Midbrain (tissue), 1 donor: ENCODE results near the gene PCMT1.
"Not testable (repeated sequence)": the region's sequence is repeated elsewhere in the genome, so short reads cannot be mapped to it uniquely, and the experiment has no call there.

Experiments used
- DNase-seq: peaks from one replicate; lab custom pipeline; 2025; lab: John Stamatoyannopoulos, UW

The PCMT1 gene

DNA sequence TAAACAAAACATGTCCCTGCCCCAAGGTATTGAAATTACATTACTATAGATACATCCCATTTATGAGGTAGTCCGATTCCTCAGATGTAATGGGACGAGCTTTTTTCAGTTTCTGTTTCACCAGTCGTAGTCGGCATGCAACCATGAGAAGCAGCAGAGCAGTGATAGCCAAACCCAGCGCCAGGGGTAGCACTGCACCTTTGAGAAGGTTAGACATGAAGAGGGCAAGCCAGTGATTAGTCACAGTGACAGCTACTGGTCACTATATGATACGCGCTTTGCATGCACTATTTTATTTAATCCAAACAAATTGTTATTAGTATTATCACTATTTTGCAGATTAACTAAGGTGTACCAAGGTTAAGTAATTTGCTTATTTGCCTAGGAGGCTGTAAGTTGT, 71.0 kb downstream of the PCMT1 start:
- no peak for DNase-seq

GRCh38 chr6:149821492-149821891, 72.0 kb downstream of the PCMT1 start:
- DNase-seq = no peak

GRCh38 chr6:149823013-149823412, 73.5 kb downstream of the PCMT1 start:
- no peak for DNase-seq

DNA sequence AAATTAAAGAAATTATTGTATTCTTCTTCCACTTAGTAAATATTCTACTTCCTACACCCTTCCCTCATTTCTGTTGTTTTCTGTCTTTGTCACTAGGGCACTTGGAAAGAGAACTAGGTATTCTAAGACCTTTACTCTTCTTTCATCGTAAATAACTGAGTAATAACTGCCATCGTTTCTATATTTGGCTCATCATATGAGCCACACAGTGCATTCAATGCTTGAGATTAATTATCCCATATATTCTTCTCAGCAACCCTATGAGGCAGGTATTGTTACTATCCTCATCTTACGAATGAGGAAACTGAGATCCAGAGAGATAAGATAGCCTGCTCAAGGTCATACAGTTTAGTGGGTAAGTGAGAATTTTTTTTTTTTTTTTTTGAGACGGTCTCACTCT, 75.8 kb downstream of the PCMT1 start:
- no peak for DNase-seq

DNA sequence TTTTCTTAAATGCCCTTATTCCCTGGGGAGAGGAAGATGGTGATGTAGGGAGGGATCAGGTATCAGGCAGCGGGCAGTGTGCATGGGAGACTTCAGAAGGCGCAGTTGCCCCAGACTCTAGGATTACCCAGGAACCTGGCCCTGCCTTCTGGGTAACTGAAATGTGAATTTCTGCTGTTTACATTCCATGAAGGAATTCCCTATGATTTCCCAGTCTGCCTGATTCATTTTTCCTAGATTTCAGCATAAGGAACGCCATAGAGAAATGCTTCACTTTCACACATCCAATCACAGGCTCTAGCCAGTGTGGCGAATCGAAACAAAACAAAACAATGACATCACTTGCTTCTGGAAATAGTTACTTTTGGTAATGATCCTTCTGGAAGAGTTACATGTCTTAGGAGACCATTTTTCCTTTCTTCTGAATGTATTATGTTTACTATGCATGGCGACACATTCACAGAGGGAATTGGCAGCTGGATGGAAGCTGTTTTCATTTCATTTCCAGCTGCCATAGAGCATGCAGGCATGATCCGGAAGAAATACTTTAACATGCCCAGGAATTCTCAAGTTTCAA, 81.3 kb downstream of the PCMT1 start:
- peak; percentile 43 for DNase-seq

GRCh38 chr6:149831308-149831820, 81.8 kb downstream of the PCMT1 start:
- peak; percentile 77 for DNase-seq

- DNase-seq = no peak
These were observed 84.1 kb downstream of the PCMT1 start for GRCh38 chr6:149833651-149834050.

DNA sequence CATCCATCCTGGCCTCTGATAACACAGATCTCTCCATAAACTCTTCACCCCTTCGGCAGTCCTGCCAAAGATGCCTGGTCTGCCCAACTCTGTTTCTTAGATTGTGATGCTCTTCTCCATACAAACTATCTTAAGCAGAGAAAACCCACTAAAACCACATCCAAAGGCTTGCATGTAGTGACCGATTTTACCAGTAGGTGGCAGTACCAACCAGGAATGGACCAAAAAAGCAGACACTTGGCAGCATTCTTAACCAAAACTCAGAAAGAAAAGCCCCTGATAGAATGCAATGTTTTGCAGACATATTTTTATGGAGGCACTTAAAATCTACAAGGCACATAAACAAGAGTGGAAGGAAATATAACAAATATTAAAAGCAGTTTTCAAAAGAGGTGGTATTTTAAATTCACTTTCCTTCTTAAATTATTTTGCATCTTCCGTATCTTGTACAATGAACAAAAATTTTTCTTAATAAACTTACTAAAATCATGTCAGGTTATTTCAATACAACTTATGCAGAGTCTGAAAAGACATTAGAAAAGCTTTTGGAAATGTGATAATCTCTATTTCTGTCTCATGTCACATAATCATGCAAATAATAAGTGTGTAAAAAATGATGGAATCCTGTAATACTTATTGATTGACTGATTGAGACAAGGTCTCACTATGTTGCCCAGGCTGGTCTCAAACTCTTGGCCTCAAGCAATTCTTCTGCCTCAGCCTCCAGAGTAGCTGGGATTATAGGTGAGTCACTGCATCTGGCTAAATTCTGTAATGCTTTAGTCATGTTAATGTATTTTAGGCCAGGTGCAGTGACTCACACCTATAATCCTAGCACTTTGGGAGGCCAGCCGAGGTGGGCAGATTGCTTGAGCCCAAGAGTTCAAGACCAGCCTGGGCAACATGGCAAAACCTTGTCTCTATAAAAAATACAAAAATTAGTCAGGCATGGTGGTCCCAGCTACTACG, 85.3 kb downstream of the PCMT1 start:
- DNase-seq = peak; percentile 81

DNA sequence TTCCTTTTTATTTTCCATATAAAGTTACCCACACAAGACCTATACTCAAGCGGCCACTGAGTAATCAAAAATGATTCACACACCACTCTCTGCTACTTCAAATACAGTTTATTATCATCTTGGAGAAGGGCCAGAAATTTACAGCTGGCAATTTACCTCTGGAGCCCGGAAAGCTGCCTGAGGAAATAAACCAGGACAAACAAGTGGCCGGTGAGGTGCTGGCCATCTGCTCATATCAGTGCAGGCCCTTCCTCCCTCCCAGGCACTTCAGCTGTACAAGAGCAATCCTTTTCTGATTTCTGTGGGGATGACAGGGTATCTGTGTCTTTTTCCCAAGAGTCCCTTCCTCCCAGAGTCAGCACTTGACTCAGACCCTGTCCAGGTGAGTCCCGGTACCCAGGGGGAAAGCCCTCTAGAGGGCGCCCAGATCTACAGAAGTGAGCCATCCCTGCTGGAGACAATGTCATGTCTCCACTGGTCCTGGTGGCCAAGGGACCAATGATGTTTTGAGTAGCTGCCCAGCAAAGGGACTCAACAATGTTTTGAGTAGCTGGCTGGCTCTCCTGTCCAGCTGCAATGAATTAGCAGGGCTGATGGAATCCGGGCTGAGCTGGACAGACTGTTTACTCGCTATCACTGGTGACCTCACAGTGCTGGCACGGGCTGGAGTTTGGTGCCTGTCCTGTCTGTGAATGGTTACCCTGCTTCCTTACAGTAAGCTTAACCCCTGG, 91.0 kb downstream of the PCMT1 start:
- DNase-seq = peak; percentile 46

DNA sequence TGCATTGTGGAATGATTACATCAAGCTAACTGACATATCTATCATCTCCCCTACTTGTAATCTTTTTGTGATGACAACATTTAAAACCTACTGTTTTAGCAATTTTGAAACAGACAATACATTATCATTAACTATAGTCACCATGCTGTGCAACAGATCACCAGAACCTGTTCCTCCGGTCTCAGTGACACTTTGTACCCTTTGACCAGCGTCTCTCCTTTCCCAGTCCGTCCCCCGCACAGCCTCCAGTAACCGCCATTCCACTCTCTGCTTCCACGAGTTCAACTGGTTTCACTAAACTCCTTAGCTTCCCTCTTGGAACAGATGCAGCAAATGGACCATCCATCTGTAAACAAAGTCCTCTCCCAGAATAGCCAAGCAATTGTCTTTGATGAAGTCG, 92.8 kb downstream of the PCMT1 start:
- DNase-seq = no peak

DNA sequence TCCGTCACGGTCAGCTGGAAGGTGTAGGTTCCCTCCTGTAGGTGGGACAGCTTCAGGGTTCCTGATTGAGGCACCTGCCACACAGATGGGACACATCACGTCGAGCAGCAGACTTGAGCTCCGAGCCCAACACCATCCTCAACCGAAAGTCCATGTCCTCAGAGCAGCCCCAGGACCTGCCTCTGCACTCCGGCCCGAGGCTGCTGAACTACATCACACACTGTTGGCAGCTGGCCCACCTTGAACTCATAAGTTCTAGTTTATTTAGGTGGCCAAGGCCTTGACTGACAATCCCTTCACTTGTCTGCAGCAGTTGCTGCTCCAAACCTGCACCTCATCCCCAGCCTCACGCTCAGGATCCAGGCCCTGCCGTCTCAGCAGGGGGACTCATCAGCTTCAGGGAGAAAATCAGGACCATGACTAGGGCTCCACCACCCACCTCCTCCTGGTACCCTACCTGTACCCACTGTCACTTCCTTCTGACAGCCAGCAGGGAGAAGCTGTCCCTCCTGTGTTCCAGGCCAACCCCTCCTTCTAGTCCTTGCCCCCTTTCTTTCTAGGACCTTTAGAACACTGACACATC, 93.6 kb downstream of the PCMT1 start:
- no peak for DNase-seq

GRCh38 chr6:149844036-149844435, 94.5 kb downstream of the PCMT1 start:
- not testable (repeated sequence) for DNase-seq

DNA sequence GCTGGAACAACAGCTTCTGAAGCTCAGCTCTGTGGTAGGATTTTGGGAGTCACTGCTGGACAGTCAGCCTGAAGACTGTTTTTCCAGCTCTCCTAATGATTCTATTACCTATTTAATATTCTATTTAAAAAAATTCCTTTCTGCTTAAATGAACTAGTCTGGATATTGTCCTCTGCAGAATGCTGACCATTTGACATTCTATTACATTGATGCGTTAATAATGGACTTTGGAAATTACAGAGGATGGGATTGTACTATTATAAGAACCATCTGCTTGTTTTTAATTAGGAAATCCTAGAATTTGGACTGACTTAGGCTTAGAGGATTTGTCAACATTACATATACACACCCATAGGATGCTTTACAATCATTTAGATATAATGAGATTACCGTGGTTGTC, 94.9 kb downstream of the PCMT1 start:
- DNase-seq = no peak

- no peak for DNase-seq
These were observed 96.0 kb downstream of the PCMT1 start for GRCh38 chr6:149845549-149845948.

GRCh38 chr6:149846321-149846720, 96.8 kb downstream of the PCMT1 start:
- no peak for DNase-seq

DNA sequence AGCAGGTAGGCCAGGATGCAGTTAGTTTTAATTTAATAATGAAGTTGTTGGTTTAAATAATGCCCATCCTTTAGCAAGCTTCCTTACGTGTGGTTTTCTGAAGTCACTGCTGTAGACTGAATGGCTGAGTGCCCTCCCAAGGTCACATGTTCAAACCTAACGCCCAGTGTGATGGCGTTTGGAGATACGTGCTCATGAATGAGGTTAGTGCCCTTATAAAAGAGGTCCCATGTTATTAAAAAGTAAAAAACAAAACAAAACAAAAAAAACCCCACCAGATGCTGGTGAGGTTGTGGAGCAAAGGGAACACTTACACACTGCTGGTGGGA, 98.4 kb downstream of the PCMT1 start:
- DNase-seq = no peak

GRCh38 chr6:149848343-149848742, 98.8 kb downstream of the PCMT1 start:
- not testable (repeated sequence) for DNase-seq

DNA sequence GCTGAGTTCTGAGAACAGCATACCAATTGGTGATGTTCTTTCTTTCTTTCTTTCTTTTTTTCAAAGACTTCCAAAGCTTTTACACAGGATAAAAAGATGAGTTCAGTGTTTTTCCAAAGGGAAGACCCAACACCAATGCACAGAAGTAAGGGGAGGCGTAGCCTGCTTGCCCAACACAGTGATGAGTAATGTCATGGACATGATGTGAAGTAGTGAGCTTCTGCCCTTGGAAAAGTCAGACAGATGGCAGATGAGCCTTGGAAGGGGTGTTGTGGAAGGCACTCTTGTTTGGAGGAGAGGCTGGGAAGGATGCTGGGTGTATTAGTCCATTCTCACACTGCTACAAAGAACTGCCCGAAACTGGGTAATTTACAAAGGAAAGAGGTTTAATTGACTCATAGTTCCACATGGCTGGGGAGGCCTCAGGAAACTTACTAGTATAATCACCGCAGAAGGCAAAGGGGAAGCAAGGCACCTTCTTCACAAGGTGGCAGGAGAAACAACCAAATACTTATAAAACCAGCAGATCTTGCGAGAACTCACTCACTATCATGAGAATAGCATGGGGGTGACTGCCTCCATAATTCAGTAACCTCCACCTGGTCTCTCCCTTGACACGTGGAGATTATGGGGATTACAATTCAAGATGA, 102.0 kb downstream of the PCMT1 start:
- DNase-seq = no peak

DNA sequence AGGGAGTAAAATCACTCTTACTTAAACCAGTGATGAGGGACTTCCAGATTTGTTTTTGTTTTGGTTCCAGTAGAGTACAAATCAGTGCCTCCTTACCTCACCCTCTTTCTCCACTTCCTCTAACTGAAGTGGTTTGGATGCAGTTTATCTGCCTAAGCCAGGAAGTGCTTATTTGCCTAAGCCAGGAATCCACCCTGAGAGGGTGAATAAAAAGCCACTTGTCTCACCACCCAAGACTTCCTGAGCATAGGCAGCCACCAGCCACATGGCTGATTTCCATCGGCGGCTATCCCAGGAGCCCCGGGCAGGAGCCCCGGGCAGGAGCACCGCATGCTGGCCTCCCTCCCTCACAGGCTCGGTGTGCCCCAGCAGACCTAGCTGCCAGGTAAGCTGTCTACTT, 102.6 kb downstream of the PCMT1 start:
- no peak for DNase-seq

DNA sequence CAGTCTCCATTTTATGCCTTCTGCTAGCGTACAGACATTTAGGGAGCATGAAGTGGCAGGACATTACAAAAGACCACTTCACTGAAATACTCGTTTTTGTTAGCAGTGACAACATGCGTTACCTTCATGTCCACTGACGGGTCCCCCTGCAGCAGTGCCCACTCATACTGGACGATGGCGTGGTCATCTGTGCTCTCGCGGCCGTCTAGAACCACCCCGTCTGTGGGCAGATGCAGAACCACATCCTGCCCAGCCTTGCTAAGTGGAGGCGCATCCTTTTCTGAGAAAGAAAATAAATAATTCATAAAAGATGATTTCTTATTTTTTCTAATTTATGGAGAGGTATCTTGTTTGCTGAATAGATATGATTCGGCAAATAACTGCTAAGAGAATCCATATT, 103.3 kb downstream of the PCMT1 start:
- no peak for DNase-seq

DNA sequence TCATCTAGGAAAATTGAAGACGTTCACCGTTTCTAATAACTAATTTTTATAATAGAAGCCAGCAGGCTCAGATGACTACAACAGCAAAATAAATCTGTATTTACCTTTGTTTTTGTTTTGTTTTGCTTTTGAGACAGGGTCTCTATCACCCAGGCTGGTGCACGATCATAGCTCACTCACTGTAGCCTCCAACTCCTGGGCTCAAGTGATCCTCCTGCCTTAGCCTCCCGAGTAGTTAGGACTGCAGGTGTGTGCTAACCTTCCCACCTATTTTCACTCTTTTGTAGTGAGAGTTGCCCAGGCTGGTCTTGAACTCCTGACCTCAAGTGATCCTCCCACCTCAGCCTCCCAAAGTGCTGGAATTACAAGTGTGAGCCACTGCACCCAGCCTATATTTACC, 104.5 kb downstream of the PCMT1 start:
- DNase-seq = not testable (repeated sequence)

DNA sequence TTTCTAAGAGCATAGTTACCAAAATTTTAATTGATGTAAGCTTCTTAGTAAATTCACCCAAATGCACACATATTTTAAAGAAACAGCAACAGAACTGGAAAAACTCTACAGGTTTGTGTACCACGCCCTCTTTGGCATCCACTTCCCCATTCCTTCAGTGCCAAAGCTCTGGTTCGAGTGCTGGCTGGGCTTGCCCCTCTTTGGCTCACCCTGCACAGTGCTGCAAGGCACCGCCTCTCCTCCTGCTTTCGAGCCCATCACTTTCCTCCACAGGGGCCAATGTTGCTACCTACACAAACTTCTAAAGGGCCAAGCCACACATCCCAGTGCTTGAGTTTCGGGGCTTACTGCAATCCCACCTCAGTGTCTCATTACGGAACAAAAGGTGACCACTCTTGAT, 105.0 kb downstream of the PCMT1 start:
- no peak for DNase-seq
